Astrocyte of the spinal cord (primary cell): ENCODE results near the gene TRA2B.

Source experiments
- DNase-seq: peaks from one replicate; pipeline ENCODE4 v3.0.0; 2011; ENCODE audit warnings: low read depth, low spot score
- H3K4me3 ChIP-seq: 2 replicates; pipeline ENCODE4 v1.5.1; 2011; ENCODE audit warnings: low read depth, mild to moderate bottlenecking, low read length, moderate library complexity
- CTCF ChIP-seq: IDR thresholded peaks from 2 replicates; pipeline ENCODE4 v1.5.1; 2012; ENCODE audit warnings: low read depth, mild to moderate bottlenecking, low read length, inconsistent platforms
- in situ Hi-C: cut with HindIII; loops from 2 replicates; pipeline ENCODE4 v1.10.0; 2017; ENCODE audit warnings: low sequenced_read_pairs

The TRA2B gene

GRCh38 chr3:185930393-185931107 lies 7.3 kb downstream of the TRA2B start:
- in situ Hi-C loops = no loop called here
- no peak for TF ChIP-seq CTCF
- no peak overlapping the region for H3K4me3 ChIP-seq
- DNase-seq = no peak

- in situ Hi-C loops = no loop called here
- H3K4me3 ChIP-seq = no peak overlapping the region
- no peak for DNase-seq
- TF ChIP-seq CTCF = no peak
Measured at GRCh38 chr3:185929192-185930151, 8.3 kb downstream of the TRA2B start.

GRCh38 chr3:185928496-185928895 lies 9.3 kb downstream of the TRA2B start:
- DNase-seq = no peak
- TF ChIP-seq CTCF = no peak
- no peak overlapping the region for H3K4me3 ChIP-seq
- in situ Hi-C loops = no loop called here

GRCh38 chr3:185927501-185928200 lies 10.2 kb downstream of the TRA2B start:
- no peak overlapping the region for H3K4me3 ChIP-seq
- no peak for DNase-seq
- no peak for TF ChIP-seq CTCF
- in situ Hi-C loops = no loop called here

GRCh38 chr3:185926445-185926844 lies 11.4 kb downstream of the TRA2B start:
- no peak for DNase-seq
- H3K4me3 ChIP-seq = no peak overlapping the region
- TF ChIP-seq CTCF = no peak
- in situ Hi-C loops = no loop called here

- in situ Hi-C loops = no loop called here
- TF ChIP-seq CTCF = no peak
- H3K4me3 ChIP-seq = no peak overlapping the region
- DNase-seq = no peak
Measured at GRCh38 chr3:185925353-185925752, 12.5 kb downstream of the TRA2B start.
